Colonic mucosa (tissue), 4 donors: ENCODE measurements around the gene TNS3. TPM values are rescaled to one million over a fixed set of nuclear protein-coding genes. Genes with fewer than 3 reads are reported as not detected.

Experiments
- DNase-seq: peaks from one replicate; pipeline ENCODE4 v3.0.0-alpha.2; 2020
- H3K27ac ChIP-seq: fragments of 200-600 bp; one replicate; pipeline ENCODE4 v1.8.0; 2021
- H3K27me3 ChIP-seq: fragments of 200-600 bp; one replicate; pipeline ENCODE4 v1.8.0; 2021
- H3K36me3 ChIP-seq: fragments of 200-600 bp; one replicate; pipeline ENCODE4 v1.8.0; 2021
- H3K4me1 ChIP-seq: fragments of 200-600 bp; one replicate; pipeline ENCODE4 v1.8.0; 2021; ENCODE audit warnings: mild to moderate bottlenecking
- H3K4me3 ChIP-seq: fragments of 200-600 bp; one replicate; pipeline ENCODE4 v1.8.0; 2021
- H3K9ac ChIP-seq, 2 donors: one replicate each; pipeline ENCODE4 v1.7.0; 2013; ENCODE audit warnings: control low read depth in 2 of 2, low read depth in 2 of 2, low read length in 2 of 2
- H3K9me3 ChIP-seq: fragments of 200-600 bp; one replicate; pipeline ENCODE4 v1.8.0; 2021
- CTCF ChIP-seq: fragments of 200-600 bp; IDR thresholded peaks from one replicate; pipeline ENCODE4 v1.8.0; 2022; ENCODE audit warnings: antibody characterized with exemption, mild to moderate bottlenecking
- intact Hi-C: fragments of 100-400 bp; cut with DNase I; formaldehyde crosslinking; loops from one replicate; pipeline ENCODE4 v1.14.1; 2022
- total RNA-seq, 2 donors: library from RNA; stranded (reverse); fragmentation: NEBNext Ultra II Directional in 1 of 2; extraction: Animal tissue kit (Norgen Biotek cat#: 25700) in 1 of 2; gene quantifications; one replicate each; pipeline ENCODE4 v1.2.1, GENCODE V29; 2021
- donor health status: healthy.
- donor health status: DM: no; HTN: no; CAD: no.
- donor health status: DM: no; HTN: no; CAD: no.

TNS3 gene
- total RNA-seq, 2 donors from 2014 or later, result 41.1 to 58.2 TPM

GRCh38 chr7:47464266-47464665 lies 117.6 kb downstream of the TNS3 start:
- Histone ChIP-seq H3K36me3 (no peaks in the 10 kb centered on the region), H3K9ac (no peak overlapping the region), H3K27me3 (no peaks in the 10 kb centered on the region), H3K4me3 (no peak overlapping the region), H3K27ac (no peak overlapping the region), H3K4me1 (peaks cover 15% of the 10 kb centered on the region), H3K9me3 (no peaks in the 10 kb centered on the region)
- no peak for TF ChIP-seq CTCF
- DNase-seq, result no peak
- intact Hi-C loops, result no loop called here

GRCh38 chr7:47461746-47462145 lies 120.2 kb downstream of the TNS3 start:
- no peak overlapping the region for H3K4me3 ChIP-seq
- no peak overlapping the region for H3K27ac ChIP-seq
- peaks cover 15% of the 10 kb centered on the region for H3K4me1 ChIP-seq
- no peaks in the 10 kb centered on the region for H3K27me3 ChIP-seq
- H3K36me3 ChIP-seq, result no peaks in the 10 kb centered on the region
- H3K9me3 ChIP-seq, result no peaks in the 10 kb centered on the region
- peak overlapping the region in 1 of 2 donors; percentile 48 for H3K9ac ChIP-seq
- intact Hi-C loops, result no loop called here
- no peak for DNase-seq
- TF ChIP-seq CTCF, result no peak

GRCh38 chr7:47461161-47461560 lies 120.8 kb downstream of the TNS3 start:
- Histone ChIP-seq H3K27me3 (no peaks in the 10 kb centered on the region), H3K36me3 (no peaks in the 10 kb centered on the region), H3K9me3 (no peaks in the 10 kb centered on the region), H3K4me3 (no peak overlapping the region), H3K4me1 (peaks cover 12% of the 10 kb centered on the region), H3K27ac (no peak overlapping the region), H3K9ac (peak overlapping the region in 1 of 2 donors; percentile 48)
- no peak for DNase-seq
- no peak for TF ChIP-seq CTCF
- intact Hi-C loops, result no loop called here

- Histone ChIP-seq H3K36me3 (no peaks in the 10 kb centered on the region), H3K9ac (no peak overlapping the region), H3K9me3 (no peaks in the 10 kb centered on the region), H3K4me1 (peaks cover 12% of the 10 kb centered on the region), H3K4me3 (no peak overlapping the region), H3K27ac (no peak overlapping the region), H3K27me3 (no peaks in the 10 kb centered on the region)
- peak; percentile 91 for DNase-seq
- intact Hi-C loops, result no loop called here
- no peak for TF ChIP-seq CTCF
Observed at GRCh38 chr7:47460251-47460989, 121.5 kb downstream of the TNS3 start.

- TF ChIP-seq CTCF, result no peak
- peaks cover 20% of the 10 kb centered on the region for H3K4me1 ChIP-seq
- no peak overlapping the region for H3K27ac ChIP-seq
- H3K4me3 ChIP-seq, result no peak overlapping the region
- no peaks in the 10 kb centered on the region for H3K27me3 ChIP-seq
- H3K9me3 ChIP-seq, result no peaks in the 10 kb centered on the region
- H3K36me3 ChIP-seq, result no peaks in the 10 kb centered on the region
- intact Hi-C loops, result no loop called here
- no peak overlapping the region for H3K9ac ChIP-seq
- DNase-seq, result no peak
Observed at GRCh38 chr7:47458486-47458885, 123.4 kb downstream of the TNS3 start.
